T-helper 2 cell (primary cell): ENCODE results near the gene VWA3A.
"Not testable (repeated sequence)": the region's sequence is repeated elsewhere in the genome, so short reads cannot be mapped to it uniquely, and the experiment has no call there.

Experiments used
- DNase-seq, 5 experiments: peaks; one replicate each; pipeline versions ENCODE4 v3.0.0 to v3.0.0-alpha.2; 2012 to 2022

VWA3A gene

GRCh38 chr16:22091721-22092120, 620 bp upstream of the VWA3A start:
- DNase-seq = no peak

- no peak for DNase-seq
These were observed 990 bp downstream of the VWA3A start for GRCh38 chr16:22093331-22093730.

- no peak for DNase-seq
These were observed 1.7 kb downstream of the VWA3A start for GRCh38 chr16:22093996-22094395.

- peak in 2 of 5 experiments; percentile 12 to 73 for DNase-seq
These were observed 6.3 kb downstream of the VWA3A start for GRCh38 chr16:22098405-22099255.

- no peak for DNase-seq
These were observed 7.1 kb downstream of the VWA3A start for GRCh38 chr16:22099256-22099975.

GRCh38 chr16:22103441-22103840, 11.1 kb downstream of the VWA3A start:
- DNase-seq = no peak

- peak in 2 of 5 experiments; percentile 6 to 78 for DNase-seq
These were observed 17.0 kb downstream of the VWA3A start for GRCh38 chr16:22109258-22109898.

- not testable (repeated sequence) for DNase-seq
These were observed 19.3 kb downstream of the VWA3A start for GRCh38 chr16:22111629-22112028.

GRCh38 chr16:22116095-22116700, 23.9 kb downstream of the VWA3A start:
- no peak for DNase-seq

- DNase-seq = no peak
These were observed 25.3 kb downstream of the VWA3A start for GRCh38 chr16:22117609-22118008.

GRCh38 chr16:22120440-22120839, 28.1 kb downstream of the VWA3A start:
- no peak for DNase-seq

GRCh38 chr16:22122239-22122638, 29.9 kb downstream of the VWA3A start:
- no peak for DNase-seq

- no peak for DNase-seq
These were observed 30.8 kb downstream of the VWA3A start for GRCh38 chr16:22123146-22123545.

GRCh38 chr16:22123759-22124490, 31.6 kb downstream of the VWA3A start:
- no peak for DNase-seq

GRCh38 chr16:22124583-22125284, 32.4 kb downstream of the VWA3A start:
- no peak for DNase-seq

- no peak for DNase-seq
These were observed 33.8 kb downstream of the VWA3A start for GRCh38 chr16:22126037-22126558.

- not testable (repeated sequence) for DNase-seq
These were observed 36.2 kb downstream of the VWA3A start for GRCh38 chr16:22128537-22128936.

- no peak for DNase-seq
These were observed 38.2 kb downstream of the VWA3A start for GRCh38 chr16:22130528-22130927.

GRCh38 chr16:22132801-22133200, 40.5 kb downstream of the VWA3A start:
- no peak for DNase-seq

- no peak for DNase-seq
These were observed 46.1 kb downstream of the VWA3A start for GRCh38 chr16:22138482-22138881.

- DNase-seq = no peak
These were observed 46.7 kb downstream of the VWA3A start for GRCh38 chr16:22139008-22139407.
